NCI-H69 (cell line): ENCODE measurements around the gene FAT1.

Source experiments
- DNase-seq: peaks from one replicate; lab custom pipeline; 2025; lab: John Stamatoyannopoulos, UW

Gene FAT1

GRCh38 chr4:186619088-186619487, 104.6 kb downstream of the FAT1 start:
- no peak for DNase-seq

GRCh38 chr4:186617921-186618320, 105.7 kb downstream of the FAT1 start:
- no peak for DNase-seq

- no peak for DNase-seq
Observed at GRCh38 chr4:186607490-186607889, 116.2 kb downstream of the FAT1 start.

GRCh38 chr4:186606591-186606992, 117.1 kb downstream of the FAT1 start:
- no peak for DNase-seq

GRCh38 chr4:186605261-186605865, 118.3 kb downstream of the FAT1 start:
- no peak for DNase-seq

- peak; percentile 46 for DNase-seq
Observed at GRCh38 chr4:186604124-186604807, 119.4 kb downstream of the FAT1 start.

GRCh38 chr4:186602978-186603377, 120.7 kb downstream of the FAT1 start:
- DNase-seq: no peak

GRCh38 chr4:186599483-186599882, 124.2 kb downstream of the FAT1 start:
- DNase-seq: no peak

- DNase-seq: no peak
Observed at GRCh38 chr4:186598686-186599085, 125.0 kb downstream of the FAT1 start.

GRCh38 chr4:186596850-186597390, 126.7 kb downstream of the FAT1 start:
- no peak for DNase-seq

GRCh38 chr4:186596346-186596745, 127.3 kb downstream of the FAT1 start:
- no peak for DNase-seq

- DNase-seq: no peak
Observed at GRCh38 chr4:186593587-186593973, 130.1 kb downstream of the FAT1 start.

GRCh38 chr4:186592966-186593586, 130.6 kb downstream of the FAT1 start:
- no peak for DNase-seq

- no peak for DNase-seq
Observed at GRCh38 chr4:186592445-186592844, 131.2 kb downstream of the FAT1 start.

GRCh38 chr4:186591651-186592050, 132.0 kb downstream of the FAT1 start:
- DNase-seq: no peak

GRCh38 chr4:186588503-186588902, 135.2 kb downstream of the FAT1 start:
- DNase-seq: no peak

- DNase-seq: peak; percentile 38
Observed at GRCh38 chr4:186587416-186588018, 136.1 kb downstream of the FAT1 start.

GRCh38 chr4:186586205-186586604, 137.5 kb downstream of the FAT1 start:
- no peak for DNase-seq

- DNase-seq: no peak
Observed at GRCh38 chr4:186584912-186585311, 138.7 kb downstream of the FAT1 start.

GRCh38 chr4:186581421-186581820, 142.2 kb downstream of the FAT1 start:
- no peak for DNase-seq

- no peak for DNase-seq
Observed at GRCh38 chr4:186580669-186581068, 143.0 kb downstream of the FAT1 start.

- DNase-seq: no peak
Observed at GRCh38 chr4:186570193-186570996, 153.3 kb downstream of the FAT1 start.
